Parathyroid adenoma (tissue), 2 donors: ENCODE measurements around the gene ZSCAN25.

Source experiments
- H2AFZ ChIP-seq: fragments of 300-600 bp; sonication (generic); one replicate; pipeline ENCODE4 v1.7.0; 2017; ENCODE audit warnings: antibody characterized with exemption, mild to moderate bottlenecking
- H3K27ac ChIP-seq: fragments of 300-600 bp; sonication (generic); one replicate; pipeline ENCODE4 v1.7.0; 2017
- H3K27me3 ChIP-seq: fragments of 300-600 bp; sonication (generic); one replicate; pipeline ENCODE4 v1.7.0; 2017; ENCODE audit warnings: low read length; ENCODE audit not compliant: control insufficient read depth, insufficient read depth
- H3K36me3 ChIP-seq: fragments of 300-600 bp; sonication (generic); one replicate; pipeline ENCODE4 v1.7.0; 2017; ENCODE audit warnings: low read length; ENCODE audit not compliant: control insufficient read depth, insufficient read depth
- H3K4me1 ChIP-seq: fragments of 300-600 bp; sonication (generic); one replicate; pipeline ENCODE4 v1.7.0; 2017; ENCODE audit warnings: control low read depth
- H3K4me2 ChIP-seq: fragments of 300-600 bp; sonication (generic); one replicate; pipeline ENCODE4 v1.7.0; 2017; ENCODE audit warnings: low read length
- H3K4me3 ChIP-seq: fragments of 300-600 bp; sonication (generic); one replicate; pipeline ENCODE4 v1.7.0; 2017; ENCODE audit warnings: low read depth, low read length
- H3K79me2 ChIP-seq: fragments of 300-600 bp; sonication (generic); one replicate; pipeline ENCODE4 v1.7.0; 2017; ENCODE audit warnings: control low read depth
- H3K9ac ChIP-seq: fragments of 300-600 bp; sonication (generic); one replicate; pipeline ENCODE4 v1.7.0; 2017; ENCODE audit warnings: mild to moderate bottlenecking
- H3K9me3 ChIP-seq: fragments of 300-600 bp; sonication (generic); one replicate; pipeline ENCODE4 v1.7.0; 2017; ENCODE audit warnings: low read length; ENCODE audit not compliant: control insufficient read depth
- CTCF ChIP-seq: fragments of 300-600 bp; sonication (generic); IDR thresholded peaks from one replicate; pipeline ENCODE4 v1.7.0; 2017; ENCODE audit warnings: antibody characterized with exemption, mild to moderate bottlenecking
- donor health status: primary hyperparathyroidism.

The ZSCAN25 gene

GRCh38 chr7:99605527-99605926, 11.2 kb upstream of the ZSCAN25 start:
- no peak overlapping the region for H3K4me3 ChIP-seq
- H3K27me3 ChIP-seq, result no peaks in the 10 kb centered on the region
- no peak overlapping the region for H2AFZ ChIP-seq
- H3K27ac ChIP-seq, result no peak overlapping the region
- H3K9me3 ChIP-seq, result no peaks in the 10 kb centered on the region
- H3K79me2 ChIP-seq, result no peaks in the 10 kb centered on the region
- no peak for TF ChIP-seq CTCF
- H3K36me3 ChIP-seq, result no peaks in the 10 kb centered on the region
- no peak overlapping the region for H3K4me2 ChIP-seq
- no peak overlapping the region for H3K9ac ChIP-seq
- no peaks in the 10 kb centered on the region for H3K4me1 ChIP-seq

- Histone ChIP-seq H3K27ac (no peak overlapping the region), H3K4me1 (no peaks in the 10 kb centered on the region), H2AFZ (no peak overlapping the region), H3K4me2 (no peak overlapping the region), H3K9ac (no peak overlapping the region), H3K4me3 (no peak overlapping the region), H3K27me3 (no peaks in the 10 kb centered on the region), H3K79me2 (no peaks in the 10 kb centered on the region), H3K36me3 (no peaks in the 10 kb centered on the region), H3K9me3 (no peaks in the 10 kb centered on the region)
- no peak for TF ChIP-seq CTCF
These were observed 10.2 kb upstream of the ZSCAN25 start for GRCh38 chr7:99606531-99606930.

GRCh38 chr7:99607548-99607947, 9.2 kb upstream of the ZSCAN25 start:
- no peak overlapping the region for H2AFZ ChIP-seq
- H3K4me3 ChIP-seq, result no peak overlapping the region
- no peak overlapping the region for H3K27ac ChIP-seq
- no peaks in the 10 kb centered on the region for H3K79me2 ChIP-seq
- no peak overlapping the region for H3K9ac ChIP-seq
- H3K27me3 ChIP-seq, result no peaks in the 10 kb centered on the region
- H3K4me2 ChIP-seq, result no peak overlapping the region
- no peak for TF ChIP-seq CTCF
- H3K4me1 ChIP-seq, result no peaks in the 10 kb centered on the region
- no peaks in the 10 kb centered on the region for H3K9me3 ChIP-seq
- no peaks in the 10 kb centered on the region for H3K36me3 ChIP-seq

- no peaks in the 10 kb centered on the region for H3K36me3 ChIP-seq
- H3K4me2 ChIP-seq, result no peak overlapping the region
- peaks cover 6% of the 10 kb centered on the region for H3K4me1 ChIP-seq
- H3K27me3 ChIP-seq, result no peaks in the 10 kb centered on the region
- TF ChIP-seq CTCF, result no peak
- no peak overlapping the region for H3K4me3 ChIP-seq
- no peak overlapping the region for H3K27ac ChIP-seq
- H3K79me2 ChIP-seq, result peaks cover 8% of the 10 kb centered on the region
- H2AFZ ChIP-seq, result no peak overlapping the region
- H3K9ac ChIP-seq, result no peak overlapping the region
- no peaks in the 10 kb centered on the region for H3K9me3 ChIP-seq
These were observed 2.3 kb upstream of the ZSCAN25 start for GRCh38 chr7:99614495-99614894.

GRCh38 chr7:99615989-99616358, 772 bp upstream of the ZSCAN25 start:
- Histone ChIP-seq H3K4me3 (peak overlapping the region; percentile 95), H3K9me3 (no peaks in the 10 kb centered on the region), H3K9ac (no peak overlapping the region), H3K27ac (peak overlapping the region; percentile 82), H2AFZ (peak overlapping the region; percentile 97), H3K4me2 (peak overlapping the region; percentile 95), H3K79me2 (peaks cover 10% of the 10 kb centered on the region), H3K4me1 (peaks cover 6% of the 10 kb centered on the region), H3K36me3 (no peaks in the 10 kb centered on the region), H3K27me3 (no peaks in the 10 kb centered on the region)
- TF ChIP-seq CTCF, result no peak
